GM23338 (cell line): Measurements from ENCODE around the gene ERBB4.

Experiments used
- CREB1 ChIP-seq: fragments of 250-450 bp; sonication (Bioruptor Pico); IDR thresholded peaks from 2 replicates; pipeline ENCODE4 v1.5.0; 2020; ENCODE audit warnings: low read depth, mild to moderate bottlenecking, moderate library complexity
- EZH2 ChIP-seq: fragments of 200-600 bp; sonication (generic); IDR thresholded peaks from one replicate; pipeline ENCODE4 v1.8.0; 2017; ENCODE audit warnings: antibody characterized with exemption, mild to moderate bottlenecking, low read depth; ENCODE audit not compliant: unreplicated experiment
- EZH2phosphoT487 ChIP-seq: fragments of 200-600 bp; sonication (generic); IDR thresholded peaks from one replicate; pipeline ENCODE4 v1.8.1; 2018; ENCODE audit warnings: antibody characterized with exemption; ENCODE audit not compliant: unreplicated experiment
- NANOG ChIP-seq: IDR thresholded peaks from 2 replicates; pipeline ENCODE4 v1.6.1; 2016; ENCODE audit warnings: antibody characterized with exemption, borderline replicate concordance
- POLR2AphosphoS5 ChIP-seq: IDR thresholded peaks from 2 replicates; pipeline ENCODE4 v1.6.1; 2016; ENCODE audit warnings: antibody characterized with exemption, low read depth
- TF ChIP-seq, protein P1 (sequence below), 2 experiments: fragments of 200-600 bp in 1 of 2; sonication (generic) in 1 of 2; conservative IDR thresholded peaks; 2 replicates each; pipeline versions ENCODE4 v1.5.1 to v1.6.1; 2016 to 2017; ENCODE audit warnings: antibody characterized with exemption in 2 of 2, low read depth in 2 of 2, mild to moderate bottlenecking in 2 of 2, moderate library complexity in 1 of 2
- TF ChIP-seq, protein P2 (sequence below): IDR thresholded peaks from one replicate; pipeline ENCODE4 v1.6.1; 2018; ENCODE audit warnings: antibody characterized with exemption; ENCODE audit not compliant: unreplicated experiment

GRCh38 chr2:211487733-211488132 lies 1050.9 kb downstream of the ERBB4 start:
- TF ChIP-seq, protein P1, sequence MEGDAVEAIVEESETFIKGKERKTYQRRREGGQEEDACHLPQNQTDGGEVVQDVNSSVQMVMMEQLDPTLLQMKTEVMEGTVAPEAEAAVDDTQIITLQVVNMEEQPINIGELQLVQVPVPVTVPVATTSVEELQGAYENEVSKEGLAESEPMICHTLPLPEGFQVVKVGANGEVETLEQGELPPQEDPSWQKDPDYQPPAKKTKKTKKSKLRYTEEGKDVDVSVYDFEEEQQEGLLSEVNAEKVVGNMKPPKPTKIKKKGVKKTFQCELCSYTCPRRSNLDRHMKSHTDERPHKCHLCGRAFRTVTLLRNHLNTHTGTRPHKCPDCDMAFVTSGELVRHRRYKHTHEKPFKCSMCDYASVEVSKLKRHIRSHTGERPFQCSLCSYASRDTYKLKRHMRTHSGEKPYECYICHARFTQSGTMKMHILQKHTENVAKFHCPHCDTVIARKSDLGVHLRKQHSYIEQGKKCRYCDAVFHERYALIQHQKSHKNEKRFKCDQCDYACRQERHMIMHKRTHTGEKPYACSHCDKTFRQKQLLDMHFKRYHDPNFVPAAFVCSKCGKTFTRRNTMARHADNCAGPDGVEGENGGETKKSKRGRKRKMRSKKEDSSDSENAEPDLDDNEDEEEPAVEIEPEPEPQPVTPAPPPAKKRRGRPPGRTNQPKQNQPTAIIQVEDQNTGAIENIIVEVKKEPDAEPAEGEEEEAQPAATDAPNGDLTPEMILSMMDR (conservative IDR thresholded peaks at IDR 0.05; ENCODE audit: low read depth in 2 of 2), result no peak
- TF ChIP-seq POLR2AphosphoS5 (no peak), CREB1 (CRISPR knock-in tag) (no peak), NANOG (no peak), EZH2 (no peak), EZH2phosphoT487 (no peak)
- TF ChIP-seq, protein P2, sequence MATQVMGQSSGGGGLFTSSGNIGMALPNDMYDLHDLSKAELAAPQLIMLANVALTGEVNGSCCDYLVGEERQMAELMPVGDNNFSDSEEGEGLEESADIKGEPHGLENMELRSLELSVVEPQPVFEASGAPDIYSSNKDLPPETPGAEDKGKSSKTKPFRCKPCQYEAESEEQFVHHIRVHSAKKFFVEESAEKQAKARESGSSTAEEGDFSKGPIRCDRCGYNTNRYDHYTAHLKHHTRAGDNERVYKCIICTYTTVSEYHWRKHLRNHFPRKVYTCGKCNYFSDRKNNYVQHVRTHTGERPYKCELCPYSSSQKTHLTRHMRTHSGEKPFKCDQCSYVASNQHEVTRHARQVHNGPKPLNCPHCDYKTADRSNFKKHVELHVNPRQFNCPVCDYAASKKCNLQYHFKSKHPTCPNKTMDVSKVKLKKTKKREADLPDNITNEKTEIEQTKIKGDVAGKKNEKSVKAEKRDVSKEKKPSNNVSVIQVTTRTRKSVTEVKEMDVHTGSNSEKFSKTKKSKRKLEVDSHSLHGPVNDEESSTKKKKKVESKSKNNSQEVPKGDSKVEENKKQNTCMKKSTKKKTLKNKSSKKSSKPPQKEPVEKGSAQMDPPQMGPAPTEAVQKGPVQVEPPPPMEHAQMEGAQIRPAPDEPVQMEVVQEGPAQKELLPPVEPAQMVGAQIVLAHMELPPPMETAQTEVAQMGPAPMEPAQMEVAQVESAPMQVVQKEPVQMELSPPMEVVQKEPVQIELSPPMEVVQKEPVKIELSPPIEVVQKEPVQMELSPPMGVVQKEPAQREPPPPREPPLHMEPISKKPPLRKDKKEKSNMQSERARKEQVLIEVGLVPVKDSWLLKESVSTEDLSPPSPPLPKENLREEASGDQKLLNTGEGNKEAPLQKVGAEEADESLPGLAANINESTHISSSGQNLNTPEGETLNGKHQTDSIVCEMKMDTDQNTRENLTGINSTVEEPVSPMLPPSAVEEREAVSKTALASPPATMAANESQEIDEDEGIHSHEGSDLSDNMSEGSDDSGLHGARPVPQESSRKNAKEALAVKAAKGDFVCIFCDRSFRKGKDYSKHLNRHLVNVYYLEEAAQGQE, result no peak
